GM06990 (cell line): ENCODE results near the gene HES1.
"Not testable (repeated sequence)": the region's sequence is repeated elsewhere in the genome, so short reads cannot be mapped to it uniquely, and the experiment has no call there.

Experiments used
- DNase-seq: peaks from one replicate; pipeline ENCODE4 v3.0.0-alpha.2; 2011; ENCODE audit not compliant: insufficient read length; ENCODE audit errors: extremely low read depth
- H3K27me3 ChIP-seq: replicated peaks from 2 replicates; pipeline ENCODE4 v1.6.0; 2011; ENCODE audit warnings: low read length; ENCODE audit not compliant: control insufficient read depth, insufficient read depth
- H3K36me3 ChIP-seq: 2 replicates; pipeline ENCODE4 v1.5.1; 2011; ENCODE audit warnings: low read length; ENCODE audit not compliant: control insufficient read depth, insufficient read depth
- H3K4me3 ChIP-seq: replicated peaks from 2 replicates; pipeline ENCODE4 v1.5.1; 2011; ENCODE audit warnings: low read depth, mild to moderate bottlenecking, control low read depth, low read length
- TF ChIP-seq, protein P1 (sequence below): IDR thresholded peaks from 2 replicates; pipeline ENCODE4 v1.5.1; 2011; ENCODE audit warnings: low read length, control low read depth, mild to moderate bottlenecking, inconsistent platforms; ENCODE audit not compliant: insufficient read depth, poor library complexity, severe bottlenecking

HES1 gene

DNA sequence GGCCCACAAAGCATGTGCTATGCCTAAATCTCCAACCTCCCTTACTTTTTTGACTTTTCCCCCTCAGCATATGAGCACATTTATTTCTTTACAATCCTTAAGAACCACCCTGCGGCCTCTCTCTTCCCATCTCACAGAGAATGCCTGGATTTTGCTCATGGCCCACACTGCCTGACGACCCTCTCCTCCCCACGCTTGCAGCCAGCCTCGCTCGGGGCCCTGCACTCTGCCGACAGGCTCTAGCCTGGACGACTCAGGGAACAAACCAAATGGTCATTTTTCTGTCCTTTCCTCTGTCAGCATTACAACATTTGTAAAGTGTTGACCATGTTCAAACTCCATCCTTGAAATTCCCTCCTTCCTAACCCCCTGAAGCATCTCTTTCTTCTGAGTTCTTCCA is 11.7 kb downstream of the HES1 start:
- no peak overlapping the region for H3K4me3 ChIP-seq
- no peaks in the 10 kb centered on the region for H3K36me3 ChIP-seq
- no peaks in the 10 kb centered on the region for H3K27me3 ChIP-seq
- DNase-seq = no peak
- TF ChIP-seq, protein P1, sequence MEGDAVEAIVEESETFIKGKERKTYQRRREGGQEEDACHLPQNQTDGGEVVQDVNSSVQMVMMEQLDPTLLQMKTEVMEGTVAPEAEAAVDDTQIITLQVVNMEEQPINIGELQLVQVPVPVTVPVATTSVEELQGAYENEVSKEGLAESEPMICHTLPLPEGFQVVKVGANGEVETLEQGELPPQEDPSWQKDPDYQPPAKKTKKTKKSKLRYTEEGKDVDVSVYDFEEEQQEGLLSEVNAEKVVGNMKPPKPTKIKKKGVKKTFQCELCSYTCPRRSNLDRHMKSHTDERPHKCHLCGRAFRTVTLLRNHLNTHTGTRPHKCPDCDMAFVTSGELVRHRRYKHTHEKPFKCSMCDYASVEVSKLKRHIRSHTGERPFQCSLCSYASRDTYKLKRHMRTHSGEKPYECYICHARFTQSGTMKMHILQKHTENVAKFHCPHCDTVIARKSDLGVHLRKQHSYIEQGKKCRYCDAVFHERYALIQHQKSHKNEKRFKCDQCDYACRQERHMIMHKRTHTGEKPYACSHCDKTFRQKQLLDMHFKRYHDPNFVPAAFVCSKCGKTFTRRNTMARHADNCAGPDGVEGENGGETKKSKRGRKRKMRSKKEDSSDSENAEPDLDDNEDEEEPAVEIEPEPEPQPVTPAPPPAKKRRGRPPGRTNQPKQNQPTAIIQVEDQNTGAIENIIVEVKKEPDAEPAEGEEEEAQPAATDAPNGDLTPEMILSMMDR = no peak

DNA sequence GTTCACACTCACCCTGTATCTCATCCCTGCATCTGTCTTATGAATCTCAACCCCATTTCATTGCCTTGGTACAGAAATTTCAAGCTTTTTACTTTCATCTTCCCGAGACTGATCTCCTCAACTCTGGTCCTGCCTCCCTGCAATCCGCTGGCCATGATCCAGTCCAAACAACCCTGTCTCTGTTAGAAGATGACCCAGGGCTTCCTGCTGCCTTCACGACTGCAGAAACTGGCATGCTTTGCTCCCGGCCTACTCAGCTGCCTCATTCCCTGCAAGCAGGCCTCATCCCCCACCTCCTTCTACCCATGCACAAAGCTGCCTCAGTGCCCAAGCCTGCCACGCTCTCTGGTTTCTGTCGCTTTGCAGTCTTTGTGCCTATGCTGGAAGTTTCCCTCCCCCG is 12.4 kb downstream of the HES1 start:
- Histone ChIP-seq H3K4me3 (no peak overlapping the region), H3K27me3 (no peaks in the 10 kb centered on the region), H3K36me3 (no peaks in the 10 kb centered on the region)
- DNase-seq = no peak
- TF ChIP-seq, protein P1 = no peak

DNA sequence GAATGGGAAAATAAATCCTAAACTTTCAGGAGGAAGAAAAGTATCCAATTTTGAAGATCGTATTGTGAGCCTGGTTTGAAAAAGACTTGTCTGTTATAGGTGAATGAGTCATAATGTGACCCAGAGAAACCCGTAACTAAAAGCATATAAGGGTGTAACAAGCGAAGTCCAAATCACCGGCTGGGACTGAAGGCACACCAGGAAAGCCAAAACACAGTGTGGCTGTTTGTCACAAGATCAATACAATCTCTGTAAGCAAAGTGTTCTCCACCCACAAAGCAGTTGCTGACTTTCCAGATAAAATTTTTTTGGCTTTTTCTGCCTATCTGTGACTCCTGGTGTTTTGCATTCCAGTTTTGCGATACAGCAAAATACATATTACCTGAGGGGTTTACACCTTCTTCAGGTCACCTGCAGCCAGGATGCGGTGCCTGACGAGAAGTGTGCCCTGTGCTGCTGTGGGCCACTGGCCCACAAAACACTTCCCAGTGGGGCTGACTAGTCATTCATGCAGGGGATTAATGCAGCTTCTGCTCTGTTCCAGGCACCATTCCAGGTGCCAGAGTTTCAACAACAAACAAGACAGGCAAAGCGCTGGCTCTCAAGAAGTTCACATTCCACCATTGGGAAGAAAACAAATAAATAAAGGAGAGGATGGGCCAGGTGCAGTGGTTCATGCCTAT is 14.4 kb downstream of the HES1 start:
- no peak overlapping the region for H3K4me3 ChIP-seq
- H3K27me3 ChIP-seq = no peaks in the 10 kb centered on the region
- no peak for DNase-seq
- TF ChIP-seq, protein P1 = no peak
- H3K36me3 ChIP-seq = no peaks in the 10 kb centered on the region

DNA sequence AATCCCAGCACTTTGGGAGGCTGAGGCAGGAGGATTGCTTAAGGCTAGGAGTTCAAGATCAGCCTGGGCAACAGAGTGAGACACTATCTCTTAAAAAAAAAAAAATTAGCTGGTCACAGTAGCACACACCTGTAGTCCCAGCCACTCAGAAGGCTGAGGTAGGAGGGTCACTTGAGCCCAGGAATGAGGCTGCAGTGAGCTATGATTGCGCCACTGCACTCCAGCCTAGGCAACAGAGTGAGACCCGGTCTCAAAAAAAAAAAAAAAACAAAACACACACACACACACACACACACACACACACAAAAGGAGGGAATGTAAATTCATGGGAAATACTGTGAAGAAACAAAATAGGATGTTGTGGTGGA is 15.0 kb downstream of the HES1 start:
- DNase-seq, H3K4me3 ChIP-seq, H3K27me3 ChIP-seq, H3K36me3 ChIP-seq: not testable (repeated sequence)

DNA sequence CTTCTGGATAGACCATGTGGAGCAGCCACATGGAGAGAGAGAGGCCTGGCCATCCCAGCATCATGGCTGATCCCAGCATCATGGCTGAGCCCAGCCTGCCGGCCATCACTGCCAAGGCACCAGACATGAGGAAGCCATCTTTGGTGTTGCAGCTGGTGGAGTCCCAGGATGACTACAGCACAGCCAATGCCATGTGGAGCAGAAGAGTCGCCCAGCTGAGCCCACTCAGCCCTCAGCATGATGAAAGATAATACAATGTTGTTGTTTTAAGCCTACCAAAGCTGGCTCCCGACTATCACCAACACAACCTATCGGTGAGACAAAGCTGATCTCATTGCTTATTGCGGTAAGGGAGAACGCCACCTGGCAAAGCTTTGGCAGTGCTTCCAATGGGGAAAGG is 18.4 kb downstream of the HES1 start:
- no peaks in the 10 kb centered on the region for H3K27me3 ChIP-seq
- DNase-seq = no peak
- no peaks in the 10 kb centered on the region for H3K36me3 ChIP-seq
- H3K4me3 ChIP-seq = no peak overlapping the region
- TF ChIP-seq, protein P1 = no peak

DNA sequence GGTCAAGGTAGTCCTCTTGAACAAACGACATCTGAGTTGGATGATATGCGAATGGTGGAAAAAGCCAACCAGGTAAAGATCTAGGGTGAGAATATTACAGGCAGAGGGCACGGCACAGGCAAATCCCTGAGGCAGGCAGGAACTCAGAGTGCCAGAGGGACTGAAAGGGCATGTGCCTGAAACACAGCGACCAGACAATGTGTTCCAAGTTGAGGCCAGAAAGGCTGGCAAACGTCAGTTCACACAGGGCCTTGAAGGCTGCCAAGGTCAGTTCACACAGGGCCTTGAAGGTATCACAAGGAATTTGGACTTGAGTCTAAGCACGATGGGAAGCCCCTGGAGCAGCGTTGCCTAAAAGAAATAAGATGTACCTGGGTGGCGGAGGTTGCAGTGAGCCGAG is 20.1 kb downstream of the HES1 start:
- TF ChIP-seq, protein P1 = no peak
- DNase-seq = no peak

More for the DNA sequence above, 20.1 kb downstream of the HES1 start:
- Histone ChIP-seq H3K36me3 (no peaks in the 10 kb centered on the region), H3K4me3 (no peak overlapping the region), H3K27me3 (no peaks in the 10 kb centered on the region)
